HCT116 (cell line): Measurements from ENCODE around the gene ITPK1. TPM values are rescaled to one million over a fixed set of nuclear protein-coding genes. Genes with fewer than 3 reads are reported as not detected.
A peak's percentile ranks its signal among the peaks of the same experiment; 100 is the strongest.

Experiments used
- ATAC-seq: fragments of 200-7000 bp; cut with Tn5 transposase; 2 replicates; pipeline ENCODE4 v1.9.1; 2020; ENCODE audit warnings: mild to moderate bottlenecking, moderate library complexity
- BruUV-seq: library from RNA; stranded (reverse); fragments of 400-500 nt; replicated peaks from 2 replicates; lab custom pipeline; 2021; lab: Mats Ljungman, UMichigan
- CTCF ChIA-PET: fragments of 300-600 bp; sonication (Branson Sonifier 250); formaldehyde crosslinking; loops from one replicate; lab custom pipeline; 2021; ENCODE audit warnings: antibody characterized with exemption; lab: Charles Lee
- POLR2A ChIA-PET: fragments of 300-600, 350-600 bp; sonication (Branson Sonifier 250); formaldehyde crosslinking; loops from one replicate; lab custom pipeline; 2021; ENCODE audit warnings: antibody characterized with exemption; lab: Charles Lee
- RAD21 ChIA-PET, 2 experiments: fragments of 300-600 bp; sonication (Branson Sonifier 250); formaldehyde crosslinking; loops; one replicate each; lab custom pipeline; 2023; ENCODE audit warnings: low total read pairs in 2 of 2; ENCODE audit not compliant: uncharacterized antibody in 2 of 2, unreplicated experiment in 2 of 2, low non-redundant PET in 1 of 2; lab: Charles Lee
- DNase-seq: peaks from one replicate; pipeline ENCODE4 v3.0.0-alpha.2; 2010; ENCODE audit warnings: low read depth, low spot score
- H2AFZ ChIP-seq: fragments of 200-600 bp; shearing (Covaris generic), sonication (generic); 2 replicates; pipeline ENCODE4 v1.6.1; 2017; ENCODE audit warnings: low read depth, mixed run types, mixed read lengths, antibody characterized with exemption, low read length; ENCODE audit not compliant: poor library complexity, severe bottlenecking
- H3K27ac ChIP-seq: 2 replicates; pipeline ENCODE4 v1.5.1; 2012; ENCODE audit warnings: low read depth, low read length
- H3K27me3 ChIP-seq: fragments of 200-600 bp; sonication (generic); 2 replicates; pipeline ENCODE4 v1.6.1; 2016; ENCODE audit warnings: mixed run types, low read length, mixed read lengths; ENCODE audit not compliant: insufficient read depth
- H3K36me3 ChIP-seq, 2 experiments: fragments of 200-500 bp in 1 of 2; fragments of 200-600 bp in 1 of 2; sonication (Bioruptor generic) in 1 of 2; sonication (generic) in 1 of 2; 2 replicates each; pipeline versions ENCODE4 v1.5.1 to v1.6.1; 2014 to 2016; ENCODE audit warnings: low read length in 2 of 2, inconsistent platforms in 1 of 2, mixed read lengths in 1 of 2, mixed run types in 1 of 2; ENCODE audit not compliant: insufficient read depth in 2 of 2, control insufficient read depth in 1 of 2
- H3K4me1 ChIP-seq, 2 experiments: fragments of 200-600 bp in 1 of 2; sonication (generic) in 1 of 2; 2 replicates each; pipeline versions ENCODE4 v1.5.1 to v1.6.1; 2012 to 2017; ENCODE audit warnings: low read length in 2 of 2, inconsistent platforms in 1 of 2, mild to moderate bottlenecking in 1 of 2, mixed read lengths in 1 of 2, mixed run types in 1 of 2, moderate library complexity in 1 of 2; ENCODE audit not compliant: insufficient read depth in 2 of 2, control insufficient read depth in 1 of 2
- H3K4me2 ChIP-seq: fragments of 200-600 bp; sonication (generic); 2 replicates; pipeline ENCODE4 v1.6.1; 2017; ENCODE audit warnings: mixed run types, low read length, mixed read lengths
- H3K4me3 ChIP-seq, 2 experiments: fragments of 200-600 bp in 1 of 2; sonication (generic) in 1 of 2; replicated peaks in 1 of 2; 2 replicates each; pipeline ENCODE4 v1.5.1; 2011 to 2016; ENCODE audit warnings: low read length in 2 of 2, control low read depth in 1 of 2, low read depth in 1 of 2, mild to moderate bottlenecking in 1 of 2, mixed read lengths in 1 of 2, mixed run types in 1 of 2
- H3K79me2 ChIP-seq: fragments of 200-600 bp; sonication (generic); 2 replicates; pipeline ENCODE4 v1.6.1; 2017; ENCODE audit warnings: mild to moderate bottlenecking, mixed run types, low read length, moderate library complexity, mixed read lengths; ENCODE audit not compliant: insufficient read depth
- H3K9ac ChIP-seq: fragments of 200-600 bp; sonication (generic); 2 replicates; pipeline ENCODE4 v1.6.1; 2016; ENCODE audit warnings: low read length, mixed read lengths
- H3K9me2 ChIP-seq: fragments of 200-600 bp; sonication (generic), shearing (Covaris generic); 2 replicates; pipeline ENCODE4 v1.6.1; 2017; ENCODE audit warnings: mixed run types, mild to moderate bottlenecking, moderate library complexity; ENCODE audit not compliant: insufficient read depth
- H3K9me3 ChIP-seq, 2 experiments: fragments of 200-500 bp in 1 of 2; fragments of 200-600 bp in 1 of 2; sonication (Bioruptor generic) in 1 of 2; sonication (generic) in 1 of 2; 2 replicates each; pipeline ENCODE4 v1.6.1; 2014 to 2017; ENCODE audit warnings: low read length in 2 of 2, mixed read lengths in 2 of 2, inconsistent platforms in 1 of 2, low read depth in 1 of 2, mild to moderate bottlenecking in 1 of 2, mixed run types in 1 of 2, moderate library complexity in 1 of 2; ENCODE audit not compliant: control insufficient read depth in 1 of 2, insufficient read depth in 1 of 2
- H4K20me1 ChIP-seq: fragments of 200-600 bp; sonication (generic), shearing (Covaris generic); 2 replicates; pipeline ENCODE4 v1.6.1; 2017; ENCODE audit warnings: mixed run types, mild to moderate bottlenecking, moderate library complexity; ENCODE audit not compliant: insufficient read depth
- CBX3 ChIP-seq: IDR thresholded peaks from 2 replicates; pipeline ENCODE4 v1.6.1; 2012; ENCODE audit warnings: low read depth
- CEBPB ChIP-seq: IDR thresholded peaks from 2 replicates; pipeline ENCODE4 v1.6.1; 2012; ENCODE audit warnings: low read depth
- EGR1 ChIP-seq: IDR thresholded peaks from 2 replicates; pipeline ENCODE4 v1.6.1; 2012; ENCODE audit warnings: low read depth
- ELF1 ChIP-seq: IDR thresholded peaks from 2 replicates; pipeline ENCODE4 v1.6.1; 2012; ENCODE audit warnings: low read depth, borderline replicate concordance
- EZH2phosphoT487 ChIP-seq: fragments of 200-600 bp; IDR thresholded peaks from 2 replicates; pipeline ENCODE4 v1.6.1; 2018; ENCODE audit warnings: antibody characterized with exemption, borderline replicate concordance
- FOSL1 ChIP-seq: IDR thresholded peaks from 2 replicates; pipeline ENCODE4 v1.6.1; 2012; ENCODE audit warnings: low read depth
- JUND ChIP-seq: IDR thresholded peaks from 2 replicates; pipeline ENCODE4 v1.6.1; 2012
- RAD21 ChIP-seq: IDR thresholded peaks from 2 replicates; pipeline ENCODE4 v1.6.1; 2012; ENCODE audit warnings: low read depth, mild to moderate bottlenecking
- SP1 ChIP-seq: IDR thresholded peaks from 2 replicates; pipeline ENCODE4 v1.6.1; 2012; ENCODE audit warnings: low read depth
- SRF ChIP-seq: IDR thresholded peaks from 2 replicates; pipeline ENCODE4 v1.6.1; 2012; ENCODE audit warnings: low read depth
- TCF7L2 ChIP-seq: IDR thresholded peaks from 2 replicates; pipeline ENCODE4 v1.7.0; 2011; ENCODE audit warnings: borderline replicate concordance, inconsistent platforms; ENCODE audit not compliant: insufficient read depth, insufficient read length; ENCODE audit errors: extremely low read depth
- YY1 ChIP-seq: IDR thresholded peaks from 2 replicates; pipeline ENCODE4 v1.6.1; 2011; ENCODE audit warnings: low read length, low read depth, moderate library complexity, mild to moderate bottlenecking; ENCODE audit not compliant: insufficient replicate concordance; ENCODE audit errors: extremely low read depth
- ZNF274 ChIP-seq: fragments of 200-500 bp; sonication (Bioruptor generic); IDR thresholded peaks from 2 replicates; pipeline ENCODE4 v1.6.1; 2014; ENCODE audit warnings: mild to moderate bottlenecking, low read depth, low read length, inconsistent platforms
- intact Hi-C: fragments of 100-400 bp; cut with micrococcal nuclease; formaldehyde crosslinking; loops from 2 replicates; pipeline ENCODE4 v1.10.0; 2022
- total RNA-seq: library from RNA; stranded (reverse); gene quantifications from one replicate; pipeline ENCODE4 v1.2.1, GENCODE V29; 2021; ENCODE audit not compliant: unreplicated experiment
- TF ChIP-seq, protein P1 (sequence below): IDR thresholded peaks from 2 replicates; pipeline ENCODE4 v1.6.1; 2012; ENCODE audit warnings: low read depth
- TF ChIP-seq, protein P2 (sequence below): IDR thresholded peaks from 2 replicates; pipeline ENCODE4 v1.6.1; 2012
- TF ChIP-seq, protein P3 (sequence below): IDR thresholded peaks from 2 replicates; pipeline ENCODE4 v1.6.1; 2012

ITPK1 gene
- total RNA-seq, 1 experiment from 2014 or later, result 70.2 TPM

DNA sequence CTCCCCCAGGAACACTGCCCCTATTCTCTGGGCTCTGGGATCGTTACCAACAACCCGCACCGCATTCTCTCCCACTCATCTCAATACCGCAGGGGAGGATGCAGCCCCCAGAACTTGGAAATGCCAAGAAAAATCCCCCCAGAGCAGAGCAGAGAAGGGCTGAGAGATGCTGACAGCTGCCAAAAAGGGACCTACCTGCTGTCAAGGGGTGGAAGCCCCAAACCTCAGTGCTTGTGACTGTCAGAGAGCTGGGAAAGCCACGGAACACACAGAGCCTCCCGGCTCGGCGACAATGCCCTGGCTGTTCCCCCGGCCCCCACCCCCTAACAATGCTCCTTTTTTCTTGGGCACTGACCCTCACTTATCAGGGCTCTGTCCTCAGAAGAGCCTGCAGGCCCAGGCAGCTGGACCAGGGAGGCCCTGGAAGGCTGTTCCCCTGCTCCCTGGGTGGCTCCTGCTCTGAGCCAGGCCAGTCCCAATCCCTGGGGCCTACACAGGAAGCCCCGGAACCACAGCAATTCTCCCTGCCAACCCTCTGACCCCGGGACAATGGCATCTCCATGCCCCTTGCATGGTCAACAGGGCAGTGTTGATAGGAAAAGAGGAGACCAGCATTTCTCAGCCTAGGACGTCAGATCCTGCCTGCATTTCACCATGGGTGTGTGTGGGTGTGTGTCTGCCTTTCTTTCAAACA is 78.9 kb downstream of the ITPK1 start:
- intact Hi-C loops, result no loop called here

More for the DNA sequence above, 78.9 kb downstream of the ITPK1 start:
- Histone ChIP-seq H3K79me2 (peaks cover 17% of the 10 kb centered on the region; the same call in 1 of the 2 replicates), H3K27ac (no peak overlapping the region), H3K36me3 (no peaks in the 10 kb centered on the region), H3K9me3 (no peaks in the 10 kb centered on the region), H3K9me2 (no peaks in the 10 kb centered on the region), H3K4me3 (no peak overlapping the region), H3K4me2 (peak overlapping the region; percentile 28), H2AFZ (no peak overlapping the region), H4K20me1 (no peaks in the 10 kb centered on the region), H3K4me1 (peaks cover 47 to 83% of the 10 kb centered on the region in 2 experiments), H3K9ac (no peak overlapping the region), H3K27me3 (no peaks in the 10 kb centered on the region)
- DNase-seq, result no peak
- ChIA-PET CTCF (interaction anchor here (0.7 kb wide), 1 partner anchor 77 kb away, joined by 3 read pairs; no protein-coding TSS in a partner anchor), RAD21 (no interaction called here), POLR2A (no interaction called here)
- BruUV-seq, result no TSS peak
- TF ChIP-seq SP1 (no peak), CBX3 (no peak), SRF (no peak), JUND (no peak), ZNF274 (no peak), CEBPB (no peak), ELF1 (no peak), EGR1 (no peak), RAD21 (no peak), EZH2phosphoT487 (no peak), YY1 (no peak), TCF7L2 (no peak), FOSL1 (no peak)
- TF ChIP-seq, protein P1, sequence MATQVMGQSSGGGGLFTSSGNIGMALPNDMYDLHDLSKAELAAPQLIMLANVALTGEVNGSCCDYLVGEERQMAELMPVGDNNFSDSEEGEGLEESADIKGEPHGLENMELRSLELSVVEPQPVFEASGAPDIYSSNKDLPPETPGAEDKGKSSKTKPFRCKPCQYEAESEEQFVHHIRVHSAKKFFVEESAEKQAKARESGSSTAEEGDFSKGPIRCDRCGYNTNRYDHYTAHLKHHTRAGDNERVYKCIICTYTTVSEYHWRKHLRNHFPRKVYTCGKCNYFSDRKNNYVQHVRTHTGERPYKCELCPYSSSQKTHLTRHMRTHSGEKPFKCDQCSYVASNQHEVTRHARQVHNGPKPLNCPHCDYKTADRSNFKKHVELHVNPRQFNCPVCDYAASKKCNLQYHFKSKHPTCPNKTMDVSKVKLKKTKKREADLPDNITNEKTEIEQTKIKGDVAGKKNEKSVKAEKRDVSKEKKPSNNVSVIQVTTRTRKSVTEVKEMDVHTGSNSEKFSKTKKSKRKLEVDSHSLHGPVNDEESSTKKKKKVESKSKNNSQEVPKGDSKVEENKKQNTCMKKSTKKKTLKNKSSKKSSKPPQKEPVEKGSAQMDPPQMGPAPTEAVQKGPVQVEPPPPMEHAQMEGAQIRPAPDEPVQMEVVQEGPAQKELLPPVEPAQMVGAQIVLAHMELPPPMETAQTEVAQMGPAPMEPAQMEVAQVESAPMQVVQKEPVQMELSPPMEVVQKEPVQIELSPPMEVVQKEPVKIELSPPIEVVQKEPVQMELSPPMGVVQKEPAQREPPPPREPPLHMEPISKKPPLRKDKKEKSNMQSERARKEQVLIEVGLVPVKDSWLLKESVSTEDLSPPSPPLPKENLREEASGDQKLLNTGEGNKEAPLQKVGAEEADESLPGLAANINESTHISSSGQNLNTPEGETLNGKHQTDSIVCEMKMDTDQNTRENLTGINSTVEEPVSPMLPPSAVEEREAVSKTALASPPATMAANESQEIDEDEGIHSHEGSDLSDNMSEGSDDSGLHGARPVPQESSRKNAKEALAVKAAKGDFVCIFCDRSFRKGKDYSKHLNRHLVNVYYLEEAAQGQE, result no peak
- TF ChIP-seq, protein P2, sequence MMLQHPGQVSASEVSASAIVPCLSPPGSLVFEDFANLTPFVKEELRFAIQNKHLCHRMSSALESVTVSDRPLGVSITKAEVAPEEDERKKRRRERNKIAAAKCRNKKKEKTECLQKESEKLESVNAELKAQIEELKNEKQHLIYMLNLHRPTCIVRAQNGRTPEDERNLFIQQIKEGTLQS, result no peak
- TF ChIP-seq, protein P3, sequence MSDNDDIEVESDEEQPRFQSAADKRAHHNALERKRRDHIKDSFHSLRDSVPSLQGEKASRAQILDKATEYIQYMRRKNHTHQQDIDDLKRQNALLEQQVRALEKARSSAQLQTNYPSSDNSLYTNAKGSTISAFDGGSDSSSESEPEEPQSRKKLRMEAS, result no peak
- ATAC-seq, result no peak
